Measurements from ENCODE around the gene DPCD. TPM values are rescaled to one million over a fixed set of nuclear protein-coding genes. Genes with fewer than 3 reads are reported as not detected.
A peak's percentile ranks its signal among the peaks of the same experiment; 100 is the strongest.

DPCD gene
- total and polyA plus RNA-seq, 2 of the 8 experiments (the other 6 are each of a cell fraction or from before 2014, with no cell fraction given), result 21.2 to 31.4 TPM

DNA sequence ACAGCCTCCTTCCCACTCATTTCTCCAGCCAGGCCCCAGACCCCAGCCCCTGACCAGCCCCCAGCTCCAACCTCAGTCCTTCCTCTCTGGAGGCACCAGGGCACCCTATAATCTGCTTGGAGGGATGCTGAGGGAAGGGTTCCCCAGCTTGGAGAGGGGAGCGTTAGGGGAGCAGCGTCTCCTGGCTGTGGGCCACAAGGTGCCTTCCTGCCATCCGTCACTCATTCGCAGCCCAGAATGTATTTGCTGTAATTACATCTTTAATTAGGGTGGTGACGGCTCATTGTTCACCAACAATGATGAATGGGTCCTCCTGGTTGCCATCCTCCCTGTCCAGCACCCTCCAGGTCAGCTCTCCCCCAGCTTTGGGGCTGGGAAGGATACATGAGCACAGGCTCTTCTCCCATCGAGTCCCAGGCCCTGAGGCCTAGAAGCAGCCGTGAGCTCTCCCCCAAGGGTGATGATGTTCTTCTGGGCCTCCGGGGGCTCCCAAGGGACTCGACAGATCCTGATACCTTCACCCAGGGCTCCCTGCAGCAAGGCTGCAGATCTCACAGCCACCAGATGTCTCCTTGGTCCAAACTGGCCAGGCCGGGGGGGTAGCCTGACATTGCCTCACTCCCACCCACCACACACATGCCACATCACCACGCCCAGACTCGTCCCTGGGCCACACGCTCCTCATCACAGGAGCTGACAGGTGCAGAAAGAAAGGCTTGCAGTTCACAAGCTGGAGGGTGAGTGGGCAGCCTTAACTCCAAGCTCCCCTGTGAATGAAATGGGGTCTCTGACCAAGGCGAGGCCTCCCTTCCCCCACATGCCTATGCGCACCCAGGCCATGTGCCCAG is 26.8 kb upstream of the DPCD start:
- no peaks in the 10 kb centered on the region for H3K79me2 ChIP-seq (ENCODE audit: control insufficient read depth in 1 of 2, insufficient read depth in 2 of 2, low read length in 2 of 2)
- no peak overlapping the region for H3K56ac ChIP-seq (replicated peaks; ENCODE audit: insufficient read length, low read depth, low read length)
- H3K27ac ChIP-seq (ENCODE audit: low read depth, low read length), result no peak overlapping the region
- no peak overlapping the region for H2BK120ac ChIP-seq (replicated peaks; ENCODE audit: low read depth, low read length)
- H3K79me1 ChIP-seq (ENCODE audit: low read depth, low read length), result no peaks in the 10 kb centered on the region
- H4K20me1 ChIP-seq (replicated peaks in 1 of 2; ENCODE audit: control insufficient read depth in 1 of 2, insufficient read depth in 2 of 2, low read length in 2 of 2), result no peaks in the 10 kb centered on the region
- 91% methylated on average over 15 of the region's 15 CpGs; no CpG with 5 or more reads in 1 of the 2 experiments for WGBS, 2 experiments (ENCODE audit: extremely low coverage in 1 of 2, insufficient coverage in 1 of 2, insufficient read length in 1 of 2, insufficient replicate concordance in 2 of 2, low coverage in 1 of 2, low lambda C conversion rate in 2 of 2, missing lambda C conversion rate in 1 of 2)
- peak in 1 of 2 experiments; percentile 45 for DNase-seq (ENCODE audit: low read depth in 1 of 2, low spot score in 2 of 2)
- no peak overlapping the region for H2AFZ ChIP-seq (ENCODE audit: low read length)
- no peak overlapping the region for H3K9ac ChIP-seq (replicated peaks in 1 of 4; ENCODE audit: extremely low read depth in 1 of 4, low read depth in 3 of 4, low read length in 3 of 4)
- ChIA-PET POLR2A (ENCODE audit: partially characterized antibody) (interaction anchor here (0.6 to 2.8 kb wide), 3 partner anchors 12 to 76 kb away, joined by 3 to 9 read pairs (median 4); no protein-coding TSS in a partner anchor), CTCF (ENCODE audit: partially characterized antibody) (interaction anchor here (0.9 to 8.5 kb wide), 10 partner anchors 9 to 369 kb away, joined by 3 to 65 read pairs (median 6); no protein-coding TSS in a partner anchor)
- H3K4ac ChIP-seq (replicated peaks; ENCODE audit: insufficient read length, low read depth, low read length), result no peak overlapping the region
- peaks cover 0 to 2% (median under 1%) of the 10 kb centered on the region in 4 experiments; a peak in 2 of 7 replicates for H3K4me1 ChIP-seq (replicated peaks in 1 of 4; ENCODE audit: control insufficient read depth in 3 of 4, insufficient read depth in 4 of 4, low read length in 3 of 4)
- no peak overlapping the region for H3K4me3 ChIP-seq (ENCODE audit: extremely low read depth in 1 of 4, insufficient read depth in 2 of 4, low read depth in 3 of 4, low read length in 4 of 4)
- H4K8ac ChIP-seq (ENCODE audit: extremely low read depth, insufficient read depth, low read length), result no peak overlapping the region
- no peak overlapping the region for H3K14ac ChIP-seq (ENCODE audit: insufficient read length)
- no peak overlapping the region for H2AK5ac ChIP-seq (ENCODE audit: low read depth, low read length)
- H3K36me3 ChIP-seq (ENCODE audit: control insufficient read depth in 2 of 4, insufficient read depth in 4 of 4, low read length in 3 of 4), result no peaks in the 10 kb centered on the region
- H3K23ac ChIP-seq (ENCODE audit: insufficient read length), result no peak overlapping the region
- TF ChIP-seq, protein P1, sequence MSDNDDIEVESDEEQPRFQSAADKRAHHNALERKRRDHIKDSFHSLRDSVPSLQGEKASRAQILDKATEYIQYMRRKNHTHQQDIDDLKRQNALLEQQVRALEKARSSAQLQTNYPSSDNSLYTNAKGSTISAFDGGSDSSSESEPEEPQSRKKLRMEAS (IDR thresholded peaks at IDR 0.05), result 0 out of 2 replicates have a peak, but pooled peaks have one; percentile 15
- TF ChIP-seq POLR2AphosphoS5 (IDR thresholded peaks at IDR 0.05; ENCODE audit: low read depth, low read length), result no peak
- no peak overlapping the region for H2BK15ac ChIP-seq (ENCODE audit: low read length)
- H4K91ac ChIP-seq (replicated peaks; ENCODE audit: insufficient read length, low read length), result no peak overlapping the region
- no peak overlapping the region for H3K18ac ChIP-seq (ENCODE audit: extremely low read depth, low read length)
- no peak overlapping the region for H2BK5ac ChIP-seq (ENCODE audit: low read depth, low read length)
- peaks cover 0 to 6% (median 5%) of the 10 kb centered on the region in 4 experiments; a peak in 4 of 7 replicates for H3K27me3 ChIP-seq (replicated peaks in 1 of 4; ENCODE audit: control insufficient read depth in 3 of 4, extremely low read depth in 1 of 4, insufficient read depth in 3 of 4, low read length in 3 of 4)
- H3K23me2 ChIP-seq (ENCODE audit: low read depth, low read length), result no peaks in the 10 kb centered on the region; the same call in 1 of the 2 replicates
- no peak overlapping the region for H4K5ac ChIP-seq (ENCODE audit: insufficient read length, low read depth, low read length)
- H2BK20ac ChIP-seq (ENCODE audit: low read length), result no peak overlapping the region
- H3K4me2 ChIP-seq (ENCODE audit: insufficient read depth in 1 of 2, low read depth in 2 of 2, low read length in 2 of 2), result no peak overlapping the region
- H3K9me3 ChIP-seq (ENCODE audit: insufficient read depth in 2 of 2, low read depth in 1 of 2, low read length in 1 of 2), result no peaks in the 10 kb centered on the region
- FAIRE-seq, result no peak
- H2BK12ac ChIP-seq (ENCODE audit: low read depth, low read length), result no peak overlapping the region

All from H1 (cell line).